AG09319 (cell line): ENCODE measurements around the gene PLCG1.

Source experiments
- DNase-seq: peaks from one replicate; pipeline ENCODE4 v3.0.0-alpha.2; 2010; ENCODE audit warnings: low read depth; ENCODE audit errors: extremely low read depth
- CTCF ChIP-seq: IDR thresholded peaks from 2 replicates; pipeline ENCODE4 v1.5.1; 2011; ENCODE audit warnings: low read depth, mild to moderate bottlenecking, inconsistent platforms, low read length, moderate library complexity

PLCG1 gene

GRCh38 chr20:41183391-41183790 lies 46.0 kb downstream of the PLCG1 start:
- no peak for TF ChIP-seq CTCF
- no peak for DNase-seq

- DNase-seq, result no peak
- no peak for TF ChIP-seq CTCF
These were observed 46.5 kb downstream of the PLCG1 start for GRCh38 chr20:41183831-41184230.

GRCh38 chr20:41185013-41185757 lies 47.8 kb downstream of the PLCG1 start:
- no peak for TF ChIP-seq CTCF
- DNase-seq, result no peak

- no peak for TF ChIP-seq CTCF
- DNase-seq, result no peak
These were observed 50.3 kb downstream of the PLCG1 start for GRCh38 chr20:41187668-41188067.

- no peak for TF ChIP-seq CTCF
These were observed 54.5 kb downstream of the PLCG1 start for GRCh38 chr20:41191562-41192500.

GRCh38 chr20:41192575-41192974 lies 55.2 kb downstream of the PLCG1 start:
- no peak for DNase-seq
- TF ChIP-seq CTCF, result no peak

More at GRCh38 chr20:41191562-41192500, 54.5 kb downstream of the PLCG1 start:
- no peak for DNase-seq
